HPDE6-E6E7 (cell line): ENCODE data around the gene AIPL1.

ENCODE experiments used
- DNase-seq: peaks from one replicate; pipeline ENCODE4 v3.0.0; 2011; ENCODE audit warnings: missing footprints; ENCODE audit errors: extremely low spot score

AIPL1 gene

DNA sequence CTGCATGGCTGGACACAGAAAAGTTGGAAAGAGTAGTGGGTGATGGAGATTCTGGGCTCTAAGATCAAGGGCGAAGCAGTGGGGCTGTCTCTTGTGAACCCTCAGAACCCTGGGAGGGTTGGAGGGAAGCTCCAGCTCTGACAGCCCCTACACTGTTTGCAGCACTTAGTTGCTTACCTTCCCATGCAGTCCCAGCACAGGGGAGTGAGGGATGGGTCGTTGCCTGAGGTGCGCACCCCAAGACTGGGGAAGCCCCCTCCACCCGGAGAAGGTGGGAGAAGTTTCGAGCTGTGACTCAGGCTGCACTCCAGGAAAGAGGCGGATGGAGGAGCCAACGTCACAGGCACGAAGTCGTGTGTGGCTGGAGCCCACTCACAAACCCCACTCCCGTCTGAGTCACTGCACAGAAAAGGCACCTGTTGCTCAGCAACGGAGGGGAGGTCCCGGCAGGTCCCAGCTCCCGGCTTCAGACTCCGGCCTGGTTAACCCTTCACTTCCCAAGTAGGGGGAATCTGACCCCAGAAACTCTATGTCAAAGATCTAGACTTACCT, 60.1 kb downstream of the AIPL1 start:
- DNase-seq = peak; percentile 49

DNA sequence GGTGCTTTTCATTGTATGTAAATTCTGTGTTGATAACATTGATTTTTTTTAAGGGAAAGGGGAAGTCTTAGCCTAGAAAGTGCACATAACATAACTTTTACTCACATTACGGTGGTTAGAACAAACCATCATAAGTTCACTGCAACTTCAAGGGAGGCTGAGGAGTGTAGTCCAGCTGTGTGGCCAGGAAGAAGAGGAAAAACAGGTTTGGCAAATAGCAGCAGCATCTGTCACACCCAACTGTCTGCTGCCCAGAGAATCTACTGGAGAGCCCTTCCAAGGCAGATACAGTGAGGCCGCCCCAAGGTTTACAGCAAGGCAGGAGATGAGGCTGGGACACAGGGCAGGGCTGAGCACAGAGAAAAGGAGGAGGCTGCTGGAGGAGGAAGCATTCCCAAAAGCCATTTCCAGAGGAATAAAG, 60.6 kb downstream of the AIPL1 start:
- DNase-seq = peak; percentile 72
